Raji (cell line): Measurements from ENCODE around the gene SLCO4C1.

ENCODE experiments used
- POLR2A ChIP-seq: IDR thresholded peaks from 2 replicates; pipeline ENCODE4 v1.6.1; 2011; ENCODE audit warnings: low read depth, low read length, control low read depth; ENCODE audit not compliant: insufficient read depth

Gene SLCO4C1

DNA sequence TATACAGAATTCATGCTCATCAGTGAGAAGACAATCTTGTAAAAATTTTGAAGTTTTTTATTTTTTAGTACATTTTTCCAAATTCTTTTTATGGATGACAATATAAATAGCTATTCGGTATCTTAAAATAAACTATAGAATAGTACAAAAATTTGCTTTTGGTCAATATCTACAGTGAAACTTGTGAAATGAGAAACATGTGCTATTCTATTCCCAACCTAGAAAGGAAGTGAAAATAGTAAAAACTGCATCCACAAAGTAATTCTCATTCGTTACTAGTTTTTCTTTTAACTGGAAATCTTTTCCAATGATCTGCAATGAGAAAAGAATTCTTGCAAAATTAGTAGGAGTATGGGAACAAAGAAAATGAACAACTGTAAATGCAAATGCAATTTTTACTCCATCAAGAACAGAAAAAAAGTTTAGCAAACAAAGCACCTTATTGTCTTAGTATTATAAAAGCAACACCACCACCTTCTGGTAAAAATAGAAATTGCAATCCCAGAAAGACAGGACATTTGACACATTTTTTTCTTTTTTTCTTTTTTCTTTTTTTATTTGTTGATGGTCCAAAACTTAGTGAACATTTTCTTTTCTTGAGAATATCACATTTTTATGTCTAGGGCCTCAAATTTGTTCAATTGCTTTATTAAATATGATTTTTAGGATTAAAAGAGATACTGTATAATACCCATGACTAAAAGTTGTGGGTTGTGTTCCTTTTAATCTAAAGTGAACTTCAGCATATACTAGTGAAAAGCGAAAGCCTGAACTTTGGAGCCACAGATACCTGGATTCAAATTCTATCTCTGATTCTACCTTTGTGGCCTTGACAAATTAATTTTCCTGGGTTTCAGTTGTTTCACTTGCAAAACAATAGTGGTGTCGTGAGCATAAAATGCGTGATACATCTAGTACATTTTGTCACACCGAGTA, 72.3 kb downstream of the SLCO4C1 start:
- TF ChIP-seq POLR2A = no peak

DNA sequence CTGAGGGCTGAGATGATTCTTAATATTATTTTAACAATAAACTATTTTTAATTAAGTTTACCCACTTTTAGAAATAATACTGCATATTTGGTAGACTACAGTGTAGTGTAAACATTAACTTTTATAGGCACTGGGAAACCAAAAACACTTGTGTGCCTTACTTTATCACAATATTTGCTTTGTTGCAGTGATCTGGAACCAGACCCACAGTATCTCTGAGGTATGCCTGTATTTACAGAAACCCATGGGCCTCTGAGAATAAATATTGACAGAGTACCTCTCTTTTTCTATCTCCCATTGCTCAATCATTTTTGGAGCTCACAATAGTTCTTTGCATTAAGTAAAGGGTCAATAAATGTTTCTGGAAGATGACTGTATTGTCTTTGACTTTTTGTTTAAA, 73.3 kb downstream of the SLCO4C1 start:
- no peak for TF ChIP-seq POLR2A

DNA sequence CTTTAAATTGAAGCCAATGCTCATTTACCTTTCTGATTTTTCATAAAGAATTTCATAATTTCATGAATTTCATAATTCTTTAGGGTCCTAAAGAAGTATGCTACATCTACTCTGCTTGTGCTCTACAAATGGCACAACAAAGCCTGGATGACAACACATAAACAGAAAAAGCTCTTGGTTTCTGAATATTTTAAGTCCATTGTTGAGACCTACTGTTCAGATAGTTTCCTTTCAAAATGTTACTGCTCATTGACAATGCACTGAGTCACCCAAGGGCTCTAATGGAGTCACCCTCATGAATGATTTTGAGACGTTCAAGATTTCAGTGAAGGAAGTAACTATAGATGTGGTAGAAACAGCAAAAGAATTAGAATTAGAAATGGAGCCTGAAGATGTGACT, 74.1 kb downstream of the SLCO4C1 start:
- TF ChIP-seq POLR2A = no peak

DNA sequence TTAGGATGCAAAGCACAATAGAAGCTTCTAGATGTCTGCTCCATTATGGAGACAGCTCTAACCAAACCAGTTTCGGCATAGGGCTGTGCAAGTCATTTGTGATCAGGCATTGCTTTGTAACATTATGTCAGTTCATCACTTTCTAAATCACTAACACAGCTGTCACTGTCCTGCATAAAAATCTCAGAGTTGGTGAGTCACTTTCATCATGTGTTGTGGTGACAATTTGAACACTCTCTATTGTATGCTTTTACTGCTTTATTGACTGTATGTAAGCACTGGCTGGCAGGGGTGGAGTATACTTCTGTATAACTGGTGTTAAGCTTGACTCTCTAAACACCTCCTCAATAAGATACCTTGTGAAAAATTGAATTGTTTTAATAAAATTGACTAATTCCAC, 77.9 kb downstream of the SLCO4C1 start:
- TF ChIP-seq POLR2A = no peak

DNA sequence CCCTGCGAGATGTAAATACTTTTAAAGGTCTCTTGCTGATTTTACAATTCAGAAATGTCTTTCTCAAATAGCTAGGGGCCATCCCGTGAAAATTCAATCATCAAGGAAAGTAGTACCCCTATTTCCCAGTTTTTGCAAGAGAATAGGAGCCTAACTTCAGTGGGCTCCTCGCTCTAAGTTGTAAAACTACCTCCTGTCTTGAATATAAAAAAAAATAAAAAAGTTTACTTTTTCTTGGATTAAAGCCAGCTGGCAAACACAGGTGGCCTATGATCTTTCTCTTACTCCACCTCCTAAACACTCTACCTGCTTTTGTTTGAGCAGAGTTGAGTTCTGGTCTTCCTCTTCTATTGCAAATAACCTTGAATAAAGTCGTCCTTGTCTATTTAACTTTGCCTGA, 79.4 kb downstream of the SLCO4C1 start:
- no peak for TF ChIP-seq POLR2A

DNA sequence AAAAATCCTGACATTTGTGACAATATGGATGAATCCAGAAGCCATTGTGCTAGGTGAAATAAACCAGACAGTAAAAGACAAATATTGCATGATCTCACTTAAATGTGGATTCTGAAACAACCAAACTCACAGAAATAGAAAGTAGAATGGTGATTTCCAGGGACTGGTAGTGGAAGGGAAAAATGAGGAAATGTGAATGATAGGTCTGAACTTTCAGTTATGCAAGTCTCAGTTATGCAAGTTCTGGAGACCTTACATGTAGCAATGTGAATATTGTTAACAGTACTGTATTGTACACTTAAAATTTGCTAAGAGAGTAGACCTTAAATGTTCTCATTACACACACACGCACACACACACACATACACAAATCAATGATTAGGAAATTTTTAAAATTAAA, 84.9 kb downstream of the SLCO4C1 start:
- no peak for TF ChIP-seq POLR2A

DNA sequence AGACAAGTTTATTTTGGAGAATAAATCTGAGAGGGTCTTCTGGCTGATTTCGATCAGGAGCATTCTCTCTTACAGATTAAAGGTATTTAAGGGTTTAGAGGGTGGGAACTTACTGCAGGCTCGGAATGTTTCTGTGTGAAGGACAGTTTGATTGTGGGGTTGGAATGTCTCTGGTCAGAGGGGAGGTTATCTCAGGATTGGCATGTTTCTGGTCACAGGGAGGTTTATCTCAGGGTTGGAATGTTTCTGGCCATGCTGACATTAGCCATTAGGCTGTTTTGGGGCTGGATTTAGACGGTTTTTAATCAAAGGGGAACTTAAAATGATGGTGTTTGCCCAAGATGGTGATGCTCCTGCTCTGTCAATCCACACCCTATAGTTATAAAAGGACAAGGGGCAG, 95.2 kb downstream of the SLCO4C1 start:
- no peak for TF ChIP-seq POLR2A

DNA sequence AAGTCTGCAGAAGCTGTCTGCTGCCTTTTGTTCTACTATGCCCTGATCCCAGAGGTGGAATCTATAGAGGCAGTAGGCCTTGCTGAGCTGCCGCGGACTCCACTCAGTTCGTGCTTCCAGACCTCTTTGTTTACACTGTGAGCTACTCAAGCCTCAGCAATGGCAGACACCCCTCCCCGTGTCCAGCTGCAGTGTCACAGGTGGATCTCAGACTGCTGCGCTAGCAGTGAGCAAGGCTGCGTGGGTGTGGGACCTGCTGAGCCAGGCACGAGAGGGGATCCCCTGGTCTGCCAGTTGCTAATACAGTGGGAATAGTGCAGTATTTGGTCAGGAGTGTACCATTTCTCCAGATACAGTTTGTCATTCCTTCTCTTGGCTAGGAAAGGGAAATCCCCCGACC, 99.6 kb downstream of the SLCO4C1 start:
- TF ChIP-seq POLR2A = no peak
